Measurements from ENCODE around the gene GLIS1. TPM values are rescaled to one million over a fixed set of nuclear protein-coding genes. Genes with fewer than 3 reads are reported as not detected.

The GLIS1 gene
- polyA plus RNA-seq, 1 donor (not counting 4 experiments of a cell fraction or from before 2014, with no cell fraction given), result not detected

- Histone ChIP-seq H3K4me2 (ENCODE audit: control insufficient read depth, extremely low read depth, insufficient read depth, low read depth, low read length) (no peak overlapping the region), H3K9me3 (ENCODE audit: control insufficient read depth, low read depth, low read length) (no peaks in the 10 kb centered on the region), H3K27ac (ENCODE audit: control insufficient read depth, insufficient read depth, low read length) (no peak overlapping the region), H3K9ac (ENCODE audit: control insufficient read depth, extremely low read depth, insufficient read depth, low read length) (no peak overlapping the region), H4K20me1 (ENCODE audit: control insufficient read depth, extremely low read depth, insufficient read depth, low read length) (no peaks in the 10 kb centered on the region), H3K4me1 (ENCODE audit: control insufficient read depth, extremely low read depth, insufficient read depth, low read length) (no peaks in the 10 kb centered on the region), H3K36me3 (ENCODE audit: control insufficient read depth in 2 of 2, extremely low read depth in 1 of 2, insufficient read depth in 2 of 2, low read length in 2 of 2) (no peaks in the 10 kb centered on the region), H3K27me3 (ENCODE audit: control insufficient read depth, extremely low read depth, insufficient read depth, low read length) (peaks cover 14% of the 10 kb centered on the region), H2AFZ (ENCODE audit: control insufficient read depth, low read length) (no peak overlapping the region), H3K79me2 (ENCODE audit: control insufficient read depth, insufficient read depth, low read length) (no peaks in the 10 kb centered on the region), H3K4me3 (ENCODE audit: control insufficient read depth in 2 of 3, extremely low read depth in 1 of 3, insufficient read depth in 2 of 3, low read depth in 1 of 3, low read length in 3 of 3) (no peak overlapping the region), H3K9me1 (ENCODE audit: control insufficient read depth, extremely low read depth, insufficient read depth, low read length) (no peaks in the 10 kb centered on the region)
- TF ChIP-seq EZH2 (IDR thresholded peaks at IDR 0.05; ENCODE audit: low read length) (no peak), CTCF (optimal IDR thresholded peaks at IDR 0.05 in 1 of 3, IDR thresholded peaks at IDR 0.05 in 1 of 3, conservative IDR thresholded peaks at IDR 0.05 in 1 of 3; ENCODE audit: extremely low read depth in 1 of 3, insufficient read depth in 2 of 3, low read length in 3 of 3) (no peak)
- no peak for DNase-seq (ENCODE audit: low read depth, low spot score)
- dilution Hi-C loops (cut with MboI; ENCODE audit: extremely low pct_ligation_motif_present, low sequenced_read_pairs), result no loop called here
- FAIRE-seq, result no peak
Observed at GRCh38 chr1:53458634-53459033, 280.3 kb downstream of the GLIS1 start.

Small RNA genes within 50 kb of the gene (small RNA-seq; reads per million reads assigned to genes)
- gene RF00418 (ENCODE audit: insufficient read length in 3 of 3, low read depth in 3 of 3, low replicate concordance in 1 of 3) (0 to 0.25 (median 0.13) reads per million in 3 experiments), gene RNU7-95P (ENCODE audit: insufficient read length in 3 of 3, low read depth in 3 of 3, low replicate concordance in 1 of 3) (0 reads per million in 3 experiments)

Other genes starting within 250 kb of the GLIS1 start
- gene NDC1, start 99.1 kb upstream of the GLIS1 start, polyA plus RNA-seq, result 24.5 to 36.1 TPM (median 30.5 TPM) in 3 replicates
- 36.3 to 45.7 TPM (median 43.3 TPM) in 3 replicates for gene YIPF1, start 150.6 kb upstream of the GLIS1 start, polyA plus RNA-seq
- gene DIO1, start 155.0 kb upstream of the GLIS1 start, polyA plus RNA-seq, result not detected in 3 replicates
- gene IFT25, start 206.5 kb upstream of the GLIS1 start, polyA plus RNA-seq, result 24.5 to 64.3 TPM (median 26.4 TPM) in 3 replicates
- 45.7 to 70.6 TPM (median 61.8 TPM) in 3 replicates for gene LRRC42, start 207.2 kb upstream of the GLIS1 start, polyA plus RNA-seq

All from keratinocyte (primary cell).